ENCODE results near the gene USP25.

The USP25 gene

DNA sequence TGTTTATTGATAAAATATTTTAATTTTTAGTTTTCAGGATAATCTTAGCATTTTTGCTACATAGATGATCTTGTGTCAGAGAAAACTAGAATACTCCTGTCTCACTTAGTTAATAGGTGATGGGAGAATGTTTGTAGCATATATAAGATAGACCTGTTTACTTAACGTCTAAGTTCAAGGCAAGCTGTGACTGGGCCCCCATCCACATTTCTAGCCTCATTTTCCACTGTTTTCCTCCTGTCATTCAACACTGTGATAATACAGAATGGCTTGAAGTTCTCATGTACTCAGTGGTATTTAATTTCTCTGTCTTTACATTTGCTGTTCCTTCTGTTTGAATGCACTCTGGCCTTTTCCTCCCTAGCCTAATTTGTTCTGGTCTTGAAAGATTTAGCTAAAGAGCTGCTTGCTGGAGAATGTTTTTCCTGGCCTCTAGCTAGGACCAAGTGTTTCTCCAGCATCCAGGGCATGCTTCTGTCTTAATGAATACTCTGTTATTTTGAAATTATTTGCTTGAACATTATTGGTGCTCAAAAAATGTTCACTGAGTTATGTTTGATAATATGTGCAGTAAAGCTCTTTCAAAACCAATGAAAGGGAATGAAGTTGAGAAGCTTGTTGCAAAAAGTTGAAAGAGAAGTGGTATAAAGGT lies 37.3 kb downstream of the USP25 start:
- TF ChIP-seq TAF1 (IDR thresholded peaks at IDR 0.05; ENCODE audit: borderline replicate concordance, low read depth, low read length) (no peak), POLR2AphosphoS5 (IDR thresholded peaks at IDR 0.05; ENCODE audit: low read depth, low read length) (no peak), POLR2A (IDR thresholded peaks at IDR 0.05; ENCODE audit: low read depth, low read length) (no peak)
- no peak for FAIRE-seq
- no peak for DNase-seq (ENCODE audit: insufficient read length)

DNA sequence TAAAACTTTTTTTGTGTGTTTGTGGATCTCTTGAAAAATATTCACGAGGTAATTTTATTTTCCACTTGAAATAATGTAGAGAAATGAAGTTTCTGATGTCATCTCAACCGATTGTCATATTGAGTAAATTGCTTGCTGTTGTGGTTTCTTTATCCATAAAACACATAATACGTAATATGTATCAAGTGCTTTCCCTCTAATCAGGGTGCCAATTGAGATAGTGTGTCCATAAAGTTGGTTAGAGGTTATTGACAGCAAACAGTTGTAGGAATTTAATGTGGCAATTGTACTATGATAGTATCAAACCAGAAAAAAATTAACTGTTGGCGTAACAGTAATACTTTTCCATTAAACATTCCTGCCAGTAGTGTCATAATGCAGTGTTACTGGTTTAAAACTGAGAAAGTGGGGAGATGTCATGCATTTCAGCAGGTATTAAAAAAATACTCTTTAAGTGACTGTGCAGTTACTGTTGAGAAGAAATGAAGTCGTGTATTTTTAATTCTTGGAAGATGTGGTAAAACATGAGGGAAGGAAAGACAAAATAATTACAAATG lies 38.3 kb downstream of the USP25 start:
- DNase-seq (ENCODE audit: insufficient read length) = no peak
- TF ChIP-seq POLR2AphosphoS5 (IDR thresholded peaks at IDR 0.05; ENCODE audit: low read depth, low read length) (no peak), TAF1 (IDR thresholded peaks at IDR 0.05; ENCODE audit: borderline replicate concordance, low read depth, low read length) (no peak), POLR2A (IDR thresholded peaks at IDR 0.05; ENCODE audit: low read depth, low read length) (no peak)
- no peak for FAIRE-seq

DNA sequence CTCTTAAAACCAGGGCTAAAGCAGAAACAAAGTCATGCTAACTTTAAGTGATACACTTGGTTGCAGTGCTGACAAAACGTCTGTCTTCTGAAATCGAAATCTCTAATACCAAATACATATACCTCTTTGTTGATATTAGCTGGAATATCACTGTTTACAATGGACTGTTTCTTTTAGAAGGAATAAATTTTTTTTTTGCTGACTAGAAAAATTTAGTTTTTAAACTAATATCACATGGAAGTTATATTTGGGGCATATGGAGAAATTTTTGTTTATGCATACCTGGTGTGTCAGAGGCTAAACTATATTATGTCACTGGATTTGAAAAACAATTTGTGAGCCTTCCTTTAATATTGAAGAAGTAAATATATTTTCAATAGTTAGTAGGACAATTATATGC lies 39.1 kb downstream of the USP25 start:
- FAIRE-seq = no peak
- DNase-seq (ENCODE audit: insufficient read length) = no peak
- TF ChIP-seq POLR2AphosphoS5 (IDR thresholded peaks at IDR 0.05; ENCODE audit: low read depth, low read length) (no peak), POLR2A (IDR thresholded peaks at IDR 0.05; ENCODE audit: low read depth, low read length) (no peak)

DNA sequence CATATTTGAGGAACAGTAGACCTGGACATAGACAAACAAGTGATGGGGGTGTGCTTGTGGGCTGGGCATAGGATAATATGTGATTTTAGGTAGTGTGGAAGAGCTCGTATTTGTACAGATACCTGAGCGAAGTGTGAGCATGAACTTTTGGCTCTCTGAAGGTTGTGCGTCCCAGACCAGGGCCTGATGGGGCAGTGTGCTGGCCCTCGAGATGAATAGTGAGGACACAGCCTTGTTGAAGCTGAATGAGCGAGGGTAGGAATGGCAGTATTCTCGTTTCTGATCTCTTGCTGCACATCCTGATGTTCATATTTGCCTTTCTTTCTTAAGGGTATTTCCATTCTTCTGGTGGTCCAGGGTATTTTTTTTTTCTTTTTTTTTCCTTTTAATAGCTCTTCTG lies 41.5 kb downstream of the USP25 start:
- DNase-seq (ENCODE audit: insufficient read length) = no peak
- TF ChIP-seq TAF1 (IDR thresholded peaks at IDR 0.05; ENCODE audit: borderline replicate concordance, low read depth, low read length) (no peak), POLR2A (IDR thresholded peaks at IDR 0.05; ENCODE audit: low read depth, low read length) (no peak), POLR2AphosphoS5 (IDR thresholded peaks at IDR 0.05; ENCODE audit: low read depth, low read length) (no peak)
- no peak for FAIRE-seq

DNA sequence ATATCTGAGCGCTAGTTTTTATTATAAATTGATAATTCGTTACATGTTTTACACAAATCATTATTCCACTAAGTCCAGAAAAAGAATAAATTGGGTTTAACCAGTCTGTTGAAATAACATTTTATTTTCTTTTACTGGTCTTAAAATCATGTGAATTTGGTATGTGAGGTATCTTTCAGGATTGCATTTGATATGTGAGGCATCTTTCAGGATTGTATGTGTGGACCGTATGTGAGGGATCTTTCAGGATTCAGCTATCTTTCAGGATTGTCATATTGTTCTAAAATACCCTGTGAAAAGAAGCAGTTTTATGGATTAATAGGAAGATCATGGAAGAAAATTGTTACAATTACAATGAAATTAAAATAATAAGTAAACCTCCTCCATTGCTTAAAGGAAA lies 42.9 kb downstream of the USP25 start:
- TF ChIP-seq POLR2AphosphoS5 (IDR thresholded peaks at IDR 0.05; ENCODE audit: low read depth, low read length) (no peak), TAF1 (IDR thresholded peaks at IDR 0.05; ENCODE audit: borderline replicate concordance, low read depth, low read length) (no peak), POLR2A (IDR thresholded peaks at IDR 0.05; ENCODE audit: low read depth, low read length) (no peak)
- FAIRE-seq (no peak), DNase-seq (ENCODE audit: insufficient read length) (no peak)

DNA sequence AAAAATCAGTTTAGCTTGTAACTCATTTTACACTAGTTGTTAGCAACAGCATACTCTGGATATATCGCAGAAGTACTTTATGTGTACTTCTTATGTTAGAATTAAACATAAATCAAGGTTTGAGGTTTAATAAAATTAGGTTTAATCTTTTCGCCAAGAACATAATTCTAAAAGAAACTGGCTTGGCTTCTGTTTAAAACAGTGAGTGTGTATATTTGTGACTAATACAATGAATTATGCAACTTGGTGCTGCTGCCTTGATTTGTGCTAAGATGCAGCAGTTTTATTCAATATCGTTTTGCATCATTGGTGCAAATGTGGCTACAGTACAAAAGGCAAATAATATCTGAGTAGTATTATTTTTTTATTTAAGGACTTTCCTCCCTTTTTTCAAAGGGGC lies 44.8 kb downstream of the USP25 start:
- TF ChIP-seq POLR2AphosphoS5 (IDR thresholded peaks at IDR 0.05; ENCODE audit: low read depth, low read length) (no peak), TAF1 (IDR thresholded peaks at IDR 0.05; ENCODE audit: borderline replicate concordance, low read depth, low read length) (no peak), POLR2A (IDR thresholded peaks at IDR 0.05; ENCODE audit: low read depth, low read length) (no peak)
- FAIRE-seq = no peak
- DNase-seq (ENCODE audit: insufficient read length) = no peak

DNA sequence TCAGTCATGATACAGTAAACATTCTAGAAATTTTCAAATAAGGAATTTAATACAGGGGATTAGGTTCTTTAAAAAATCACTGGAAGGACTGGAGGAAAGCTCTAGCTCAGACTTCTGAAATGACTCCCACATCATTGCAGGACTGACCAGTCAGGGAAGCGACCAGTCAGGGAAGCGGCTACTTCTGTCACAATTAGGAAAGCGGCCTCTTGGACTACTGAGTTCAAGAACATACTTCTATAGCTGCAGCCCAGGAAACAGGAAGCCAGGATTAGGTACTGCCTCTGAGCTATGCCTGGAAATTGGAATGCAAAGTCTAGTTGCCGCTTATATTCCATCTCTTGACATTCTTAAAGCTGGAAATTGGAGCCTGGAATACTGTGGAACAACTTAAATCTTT lies 45.5 kb downstream of the USP25 start:
- TF ChIP-seq POLR2A (IDR thresholded peaks at IDR 0.05; ENCODE audit: low read depth, low read length) = no peak
- FAIRE-seq = no peak
- no peak for DNase-seq (ENCODE audit: insufficient read length)

DNA sequence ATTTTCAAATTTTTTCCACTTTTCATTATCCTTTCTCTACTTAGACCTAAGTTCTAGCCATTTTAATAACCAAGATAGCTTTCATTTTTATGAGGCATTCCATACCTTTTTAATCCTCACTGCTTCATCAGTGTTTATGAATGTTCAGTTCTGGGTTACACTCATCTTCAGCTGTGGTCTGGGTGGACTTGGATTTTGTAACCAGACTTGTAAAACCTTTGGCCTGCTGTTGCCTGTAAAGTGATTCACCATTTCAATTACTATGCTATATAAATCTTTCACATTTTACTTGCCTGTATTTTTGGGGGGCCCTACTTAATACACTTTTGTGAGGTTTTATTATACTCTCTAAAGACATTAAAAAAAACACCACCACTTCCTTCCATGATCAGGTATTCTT lies 46.2 kb downstream of the USP25 start:
- TF ChIP-seq POLR2AphosphoS5 (IDR thresholded peaks at IDR 0.05; ENCODE audit: low read depth, low read length) = no peak
- TF ChIP-seq TAF1 (IDR thresholded peaks at IDR 0.05; ENCODE audit: borderline replicate concordance, low read depth, low read length) = no peak
- TF ChIP-seq POLR2A (IDR thresholded peaks at IDR 0.05; ENCODE audit: low read depth, low read length) = no peak
- DNase-seq (ENCODE audit: insufficient read length) = no peak
- no peak for FAIRE-seq

DNA sequence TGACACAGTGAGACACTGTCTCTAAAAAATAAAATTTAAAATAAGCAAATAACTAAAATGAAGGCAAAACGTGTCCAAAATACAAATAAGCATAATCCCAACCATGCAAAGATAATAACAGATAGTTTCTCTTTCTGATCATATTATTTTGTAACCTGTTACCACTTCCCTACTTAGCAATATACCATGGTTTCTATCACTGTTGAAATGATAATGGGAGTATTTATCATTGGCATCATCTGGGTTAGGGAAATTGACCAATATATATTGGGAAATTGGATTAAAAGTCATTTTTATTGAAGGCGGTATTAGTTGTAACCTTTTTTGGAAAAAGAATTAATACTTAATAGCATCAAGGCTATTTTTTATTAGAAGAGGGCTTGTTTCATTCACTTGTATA lies 47.0 kb downstream of the USP25 start:
- FAIRE-seq = no peak
- no peak for DNase-seq (ENCODE audit: insufficient read length)
- TF ChIP-seq POLR2A (IDR thresholded peaks at IDR 0.05; ENCODE audit: low read depth, low read length) (no peak), POLR2AphosphoS5 (IDR thresholded peaks at IDR 0.05; ENCODE audit: low read depth, low read length) (no peak), TAF1 (IDR thresholded peaks at IDR 0.05; ENCODE audit: borderline replicate concordance, low read depth, low read length) (no peak)

DNA sequence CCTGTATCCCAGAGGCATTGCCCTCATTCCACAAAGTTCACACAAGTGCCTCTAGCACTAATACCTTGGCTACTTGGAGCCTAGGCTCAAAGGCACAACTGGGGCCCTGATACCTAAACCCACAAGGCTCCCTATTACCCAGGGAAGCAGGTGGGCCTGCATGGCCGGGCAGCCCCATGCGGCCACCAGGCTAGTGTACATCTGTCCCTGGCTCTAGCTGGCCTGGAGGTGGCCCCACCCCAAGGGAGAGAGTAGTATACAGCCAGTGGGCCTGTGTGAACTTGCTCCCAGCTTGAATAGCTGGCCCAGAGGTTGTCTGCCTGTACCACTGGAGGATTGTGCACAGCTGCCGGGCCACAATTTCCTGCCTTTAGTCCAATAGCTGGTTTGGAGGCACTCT lies 52.2 kb downstream of the USP25 start:
- no peak for DNase-seq (ENCODE audit: insufficient read length)

DNA sequence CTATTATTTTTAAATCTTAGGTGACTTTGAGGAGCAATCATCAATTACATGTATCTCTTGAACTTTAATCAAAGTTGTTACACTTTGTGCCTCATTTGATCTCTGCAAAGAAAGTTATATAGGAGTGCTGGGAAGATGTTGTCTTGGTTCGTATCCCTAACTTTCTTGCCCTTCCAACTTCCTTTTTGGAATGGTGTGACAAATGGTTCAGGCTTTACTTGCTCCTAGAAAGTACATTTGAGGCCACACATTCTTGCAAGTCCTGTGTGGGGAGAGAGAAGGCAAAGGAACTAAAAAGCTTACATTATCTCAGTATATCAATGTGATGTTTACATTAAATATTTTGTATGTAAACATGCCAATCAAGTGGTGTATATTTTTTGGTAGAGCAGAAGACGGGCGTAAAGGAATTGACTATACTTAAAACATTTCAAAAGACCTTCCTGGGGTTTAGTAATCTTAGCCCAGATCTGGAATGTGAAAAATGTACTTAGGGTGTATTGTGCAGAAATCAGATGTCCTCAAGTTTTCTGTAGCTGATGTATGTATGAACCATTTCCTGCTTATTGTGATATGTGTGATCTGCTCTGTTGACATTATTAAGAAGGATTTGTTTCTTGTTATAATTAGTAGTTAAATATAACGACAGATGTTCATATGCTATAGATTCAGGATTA lies 59.2 kb downstream of the USP25 start:
- FAIRE-seq = no peak
- TF ChIP-seq POLR2A (IDR thresholded peaks at IDR 0.05; ENCODE audit: low read depth, low read length) = no peak
- TF ChIP-seq POLR2AphosphoS5 (IDR thresholded peaks at IDR 0.05; ENCODE audit: low read depth, low read length) = no peak
- no peak for TF ChIP-seq TAF1 (IDR thresholded peaks at IDR 0.05; ENCODE audit: borderline replicate concordance, low read depth, low read length)

More for the DNA sequence above, 52.2 kb downstream of the USP25 start:
- no peak for FAIRE-seq
- TF ChIP-seq TAF1 (IDR thresholded peaks at IDR 0.05; ENCODE audit: borderline replicate concordance, low read depth, low read length) = no peak
- no peak for TF ChIP-seq POLR2AphosphoS5 (IDR thresholded peaks at IDR 0.05; ENCODE audit: low read depth, low read length)

DNA sequence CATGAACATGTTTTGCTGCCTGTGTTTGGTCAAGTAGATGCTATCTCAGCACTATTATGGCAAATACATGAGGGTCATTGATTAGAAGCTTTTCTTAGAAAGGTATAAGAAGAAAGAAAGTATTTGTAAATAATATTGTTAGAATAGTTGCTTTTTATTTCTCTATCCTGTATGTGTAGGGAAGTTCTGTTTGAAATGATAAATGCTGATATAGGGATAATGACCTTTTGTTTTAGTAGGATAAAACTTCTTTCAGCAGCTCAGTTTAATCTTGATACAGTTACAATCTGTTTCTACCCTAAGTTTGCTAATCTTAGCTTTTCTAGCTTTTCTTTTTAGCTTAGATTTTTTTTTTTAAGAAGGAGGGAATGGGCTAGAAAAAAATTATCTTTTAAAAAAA lies 63.3 kb downstream of the USP25 start:
- no peak for FAIRE-seq
- TF ChIP-seq TAF1 (IDR thresholded peaks at IDR 0.05; ENCODE audit: borderline replicate concordance, low read depth, low read length) (no peak), POLR2A (IDR thresholded peaks at IDR 0.05; ENCODE audit: low read depth, low read length) (no peak), POLR2AphosphoS5 (IDR thresholded peaks at IDR 0.05; ENCODE audit: low read depth, low read length) (no peak)
- DNase-seq (ENCODE audit: insufficient read length) = no peak

More for the DNA sequence above, 59.2 kb downstream of the USP25 start:
- no peak for DNase-seq (ENCODE audit: insufficient read length)

Data from GM12892 (cell line).